ENCODE results near the gene CARD19.

- TF ChIP-seq CTCF (IDR thresholded peaks at IDR 0.05): no peak
- no peak for TF ChIP-seq POLR2A (IDR thresholded peaks at IDR 0.05)
Observed at GRCh38 chr9:93076792-93077128, 19.3 kb upstream of the CARD19 start.
